Adrenal gland (tissue), 5 donors: Measurements from ENCODE around the gene DCAF15.
"Not testable (repeated sequence)": the region's sequence is repeated elsewhere in the genome, so short reads cannot be mapped to it uniquely, and the experiment has no call there.

Experiments
- CTCF ChIP-seq, 6 experiments: fragments of 450-650 bp in 4 of 6; fragments of 200-600 bp in 2 of 6; sonication (generic) in 1 of 6; IDR thresholded peaks; 1 replicate in 5 of 6; 2 replicates in 1 of 6; pipeline versions ENCODE4 v1.5.1 to v1.8.0; 2016 to 2021; ENCODE audit warnings: antibody characterized with exemption in 6 of 6, mild to moderate bottlenecking in 2 of 6, moderate library complexity in 1 of 6
- POLR2A ChIP-seq, 2 donors: fragments of 450-650 bp; IDR thresholded peaks; one replicate each; pipeline ENCODE4 v1.6.1; 2017; ENCODE audit warnings: antibody characterized with exemption in 2 of 2, mild to moderate bottlenecking in 2 of 2, moderate library complexity in 1 of 2
- donor health status: DM: no; HTN: no; CAD: no.

DNA sequence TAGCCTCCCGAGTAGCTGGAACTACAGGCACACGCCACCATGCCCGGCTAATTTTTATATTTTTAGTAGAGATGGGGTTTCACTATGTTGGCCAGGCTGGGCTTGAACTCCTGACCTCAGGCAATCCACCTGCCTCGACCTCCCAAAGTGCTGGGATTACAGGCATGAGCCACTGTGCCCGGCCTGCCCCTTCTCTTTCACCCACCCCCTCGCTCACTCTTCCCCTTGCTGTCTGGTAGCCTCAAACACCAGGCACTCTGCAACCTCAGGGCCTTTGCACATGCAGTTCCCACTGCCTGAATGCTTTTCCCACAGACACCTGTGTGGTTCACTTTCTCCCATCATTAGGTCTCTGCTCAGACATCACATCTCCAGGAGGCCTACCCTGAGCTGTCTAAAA, 30.2 kb upstream of the DCAF15 start:
- TF ChIP-seq POLR2A, CTCF (IDR thresholded peaks at IDR 0.05): not testable (repeated sequence)
